Suprapubic skin (tissue), 4 donors: ENCODE results near the gene STXBP4.

Source experiments
- CTCF ChIP-seq, 2 donors: fragments of 200-600 bp in 1 of 2; fragments of 450-650 bp in 1 of 2; sonication (generic) in 1 of 2; IDR thresholded peaks; one replicate each; pipeline ENCODE4 v1.5.1; 2016 to 2019; ENCODE audit warnings: antibody characterized with exemption in 2 of 2, mild to moderate bottlenecking in 1 of 2, moderate library complexity in 1 of 2
- EP300 ChIP-seq: sonication (generic); formaldehyde crosslinking; IDR thresholded peaks from one replicate; pipeline ENCODE4 v1.6.1; 2017; ENCODE audit warnings: antibody characterized with exemption
- POLR2AphosphoS5 ChIP-seq, 3 donors: sonication (generic); formaldehyde crosslinking; IDR thresholded peaks; one replicate each; pipeline ENCODE4 v1.6.1; 2017; ENCODE audit warnings: antibody characterized with exemption in 3 of 3

- TF ChIP-seq EP300 (no peak), CTCF (IDR thresholded peaks at IDR 0.05) (no peak), POLR2AphosphoS5 (IDR thresholded peaks at IDR 0.05) (no peak)
Observed at GRCh38 chr17:54991567-54991966, 23.0 kb downstream of the STXBP4 start.
